Keratinocyte (primary cell): ENCODE data around the gene WNT10A. TPM values are rescaled to one million over a fixed set of nuclear protein-coding genes. Genes with fewer than 3 reads are reported as not detected.

Experiments used
- DNase-seq: peaks from one replicate; pipeline ENCODE4 v3.0.0-alpha.2; 2011; ENCODE audit warnings: low read depth, missing footprints, low spot score
- FAIRE-seq: peaks from 2 replicates; lab custom pipeline; 2011; peaks lifted over from hg19 to GRCh38; lab: Jason Lieb, UNC
- H2AFZ ChIP-seq: 2 replicates; pipeline ENCODE4 v1.6.0; 2012; ENCODE audit warnings: low read length, control low read depth, inconsistent platforms; ENCODE audit not compliant: control insufficient read depth
- H3K27ac ChIP-seq: 2 replicates; pipeline ENCODE4 v1.5.1; 2011; ENCODE audit warnings: low read length; ENCODE audit not compliant: control insufficient read depth, insufficient read depth
- H3K27me3 ChIP-seq: 3 replicates; pipeline ENCODE4 v1.6.0; 2011; ENCODE audit warnings: low read length; ENCODE audit not compliant: control insufficient read depth, insufficient read depth; ENCODE audit errors: extremely low read depth
- H3K36me3 ChIP-seq, 2 experiments: 2 replicates in 1 of 2; 3 replicates in 1 of 2; pipeline ENCODE4 v1.5.1; 2011; ENCODE audit warnings: low read length in 2 of 2, mild to moderate bottlenecking in 1 of 2; ENCODE audit not compliant: control insufficient read depth in 2 of 2, insufficient read depth in 2 of 2; ENCODE audit errors: extremely low read depth in 1 of 2
- H3K4me1 ChIP-seq: 3 replicates; pipeline ENCODE4 v1.5.1; 2011; ENCODE audit warnings: low read length; ENCODE audit not compliant: control insufficient read depth, insufficient read depth; ENCODE audit errors: extremely low read depth
- H3K4me2 ChIP-seq: 3 replicates; pipeline ENCODE4 v1.6.0; 2011; ENCODE audit warnings: low read depth, low read length; ENCODE audit not compliant: control insufficient read depth, insufficient read depth; ENCODE audit errors: extremely low read depth
- H3K4me3 ChIP-seq, 3 experiments: fragments of 200-600 bp in 1 of 3; sonication (generic) in 1 of 3; 2 replicates in 2 of 3; 3 replicates in 1 of 3; pipeline ENCODE4 v1.5.1; 2011 to 2016; ENCODE audit warnings: low read length in 3 of 3, mild to moderate bottlenecking in 3 of 3, control low read depth in 2 of 3, inconsistent platforms in 1 of 3, low read depth in 1 of 3, mixed read lengths in 1 of 3, mixed run types in 1 of 3, moderate library complexity in 1 of 3; ENCODE audit not compliant: control insufficient read depth in 2 of 3, insufficient read depth in 2 of 3; ENCODE audit errors: extremely low read depth in 1 of 3
- H3K79me2 ChIP-seq: 2 replicates; pipeline ENCODE4 v1.6.0; 2012; ENCODE audit warnings: low read length; ENCODE audit not compliant: control insufficient read depth, insufficient read depth
- H3K9ac ChIP-seq: 3 replicates; pipeline ENCODE4 v1.6.0; 2011; ENCODE audit warnings: low read length; ENCODE audit not compliant: control insufficient read depth, insufficient read depth; ENCODE audit errors: extremely low read depth
- H3K9me1 ChIP-seq: 3 replicates; pipeline ENCODE4 v1.6.0; 2011; ENCODE audit warnings: low read length; ENCODE audit not compliant: control insufficient read depth, insufficient read depth; ENCODE audit errors: extremely low read depth
- H3K9me3 ChIP-seq: 2 replicates; pipeline ENCODE4 v1.5.1; 2012; ENCODE audit warnings: low read depth, low read length; ENCODE audit not compliant: control insufficient read depth
- H4K20me1 ChIP-seq: 3 replicates; pipeline ENCODE4 v1.6.0; 2011; ENCODE audit warnings: low read length; ENCODE audit not compliant: control insufficient read depth, insufficient read depth; ENCODE audit errors: extremely low read depth
- EZH2 ChIP-seq: IDR thresholded peaks from one replicate; pipeline ENCODE4 v1.6.1; 2012; ENCODE audit warnings: inconsistent platforms, mild to moderate bottlenecking, low read length, moderate library complexity
- dilution Hi-C: fragments of 300-500 bp; cut with MboI; formaldehyde crosslinking; loops from one replicate; pipeline ENCODE4 v1.7.0; 2020; ENCODE audit warnings: low sequenced_read_pairs; ENCODE audit not compliant: extremely low pct_ligation_motif_present
- polyA plus RNA-seq, 5 experiments: library from polyadenylated mRNA; depleted of rRNA in 3 of 5; stranded (reverse) in 3 of 5; stranded (forward) in 1 of 5; unstranded in 1 of 5; fragments of >200 nt; gene quantifications; 1 replicate in 1 of 5; 2 replicates in 3 of 5; 3 replicates in 1 of 5; pipeline versions ENCODE4 v1.2.1 to v1.2.3, GENCODE V29; 2011 to 2012; ENCODE audit warnings: missing spikeins in 2 of 5, low read depth in 1 of 5, low replicate concordance in 1 of 5
- TF ChIP-seq, protein P1 (sequence below), 3 experiments: IDR thresholded peaks in 1 of 3; conservative IDR thresholded peaks in 1 of 3; optimal IDR thresholded peaks in 1 of 3; 2 replicates in 2 of 3; 3 replicates in 1 of 3; pipeline versions ENCODE3 to v1.5.1; 2011; ENCODE audit warnings: low read length in 3 of 3, mild to moderate bottlenecking in 3 of 3, moderate library complexity in 2 of 3, control low read depth in 1 of 3, inconsistent platforms in 1 of 3; ENCODE audit not compliant: insufficient read depth in 2 of 3; ENCODE audit errors: extremely low read depth in 1 of 3

The WNT10A gene
- polyA plus RNA-seq, 1 donor (not counting 4 experiments of a cell fraction or from before 2014, with no cell fraction given): 2.1 TPM

DNA sequence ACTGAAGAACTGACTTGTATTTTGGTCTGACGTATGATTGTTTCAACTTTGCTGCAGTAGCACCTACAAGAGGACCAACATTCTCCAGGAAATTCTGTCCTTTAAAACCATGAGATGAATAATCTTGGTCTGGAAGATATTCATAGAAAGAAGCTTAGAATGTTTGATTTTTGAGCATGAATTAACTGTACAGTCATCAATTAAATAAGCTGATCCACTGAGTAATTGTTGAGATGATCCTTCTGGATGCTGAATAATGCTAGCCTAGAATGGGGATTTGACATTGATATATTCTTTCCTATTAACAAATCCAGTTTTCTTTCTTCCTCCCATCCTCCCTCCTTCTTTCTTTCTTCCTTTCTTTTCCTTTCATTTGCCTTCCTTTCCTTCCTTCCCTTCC is 39.9 kb downstream of the WNT10A start:
- H3K9ac ChIP-seq: no peak overlapping the region
- H2AFZ ChIP-seq: no peak overlapping the region
- H3K9me1 ChIP-seq: no peaks in the 10 kb centered on the region
- dilution Hi-C loops: loop anchor here (5.0 kb wide), 1 partner anchor 37 kb away; the partner anchor contains the start of gene CDK5R2
- no peak overlapping the region for H3K27ac ChIP-seq
- FAIRE-seq (no peak), DNase-seq (no peak)
- no peaks in the 10 kb centered on the region for H4K20me1 ChIP-seq
- H3K4me1 ChIP-seq: no peaks in the 10 kb centered on the region
- no peaks in the 10 kb centered on the region for H3K36me3 ChIP-seq
- no peaks in the 10 kb centered on the region for H3K79me2 ChIP-seq
- H3K9me3 ChIP-seq: no peaks in the 10 kb centered on the region
- no peak overlapping the region for H3K4me2 ChIP-seq
- H3K27me3 ChIP-seq: no peaks in the 10 kb centered on the region
- TF ChIP-seq, protein P1, sequence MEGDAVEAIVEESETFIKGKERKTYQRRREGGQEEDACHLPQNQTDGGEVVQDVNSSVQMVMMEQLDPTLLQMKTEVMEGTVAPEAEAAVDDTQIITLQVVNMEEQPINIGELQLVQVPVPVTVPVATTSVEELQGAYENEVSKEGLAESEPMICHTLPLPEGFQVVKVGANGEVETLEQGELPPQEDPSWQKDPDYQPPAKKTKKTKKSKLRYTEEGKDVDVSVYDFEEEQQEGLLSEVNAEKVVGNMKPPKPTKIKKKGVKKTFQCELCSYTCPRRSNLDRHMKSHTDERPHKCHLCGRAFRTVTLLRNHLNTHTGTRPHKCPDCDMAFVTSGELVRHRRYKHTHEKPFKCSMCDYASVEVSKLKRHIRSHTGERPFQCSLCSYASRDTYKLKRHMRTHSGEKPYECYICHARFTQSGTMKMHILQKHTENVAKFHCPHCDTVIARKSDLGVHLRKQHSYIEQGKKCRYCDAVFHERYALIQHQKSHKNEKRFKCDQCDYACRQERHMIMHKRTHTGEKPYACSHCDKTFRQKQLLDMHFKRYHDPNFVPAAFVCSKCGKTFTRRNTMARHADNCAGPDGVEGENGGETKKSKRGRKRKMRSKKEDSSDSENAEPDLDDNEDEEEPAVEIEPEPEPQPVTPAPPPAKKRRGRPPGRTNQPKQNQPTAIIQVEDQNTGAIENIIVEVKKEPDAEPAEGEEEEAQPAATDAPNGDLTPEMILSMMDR (optimal IDR thresholded peaks at IDR 0.05 in 1 of 3, IDR thresholded peaks at IDR 0.05 in 1 of 3, conservative IDR thresholded peaks at IDR 0.05 in 1 of 3; ENCODE audit: extremely low read depth in 1 of 3, insufficient read depth in 2 of 3, low read length in 3 of 3): no peak
- TF ChIP-seq EZH2: no peak
- H3K4me3 ChIP-seq: no peak overlapping the region

- H3K9me3 ChIP-seq: no peaks in the 10 kb centered on the region
- H3K4me2 ChIP-seq: no peak overlapping the region
- FAIRE-seq (no peak), DNase-seq (no peak)
- H3K4me1 ChIP-seq: no peaks in the 10 kb centered on the region
- no peaks in the 10 kb centered on the region for H4K20me1 ChIP-seq
- dilution Hi-C loops: loop anchor here (5.0 kb wide), 1 partner anchor 33 kb away; the partner anchor contains the start of gene CDK5R2
- H3K36me3 ChIP-seq: no peaks in the 10 kb centered on the region
- no peaks in the 10 kb centered on the region for H3K79me2 ChIP-seq
- H3K27ac ChIP-seq: no peak overlapping the region
- no peak overlapping the region for H3K4me3 ChIP-seq
- no peak overlapping the region for H2AFZ ChIP-seq
- TF ChIP-seq, protein P1 (optimal IDR thresholded peaks at IDR 0.05 in 1 of 3, IDR thresholded peaks at IDR 0.05 in 1 of 3, conservative IDR thresholded peaks at IDR 0.05 in 1 of 3; ENCODE audit: extremely low read depth in 1 of 3, insufficient read depth in 2 of 3, low read length in 3 of 3): no peak
- TF ChIP-seq EZH2: no peak
- no peak overlapping the region for H3K9ac ChIP-seq
- H3K9me1 ChIP-seq: no peaks in the 10 kb centered on the region
- peaks cover 17% of the 10 kb centered on the region for H3K27me3 ChIP-seq
These were observed 44.1 kb downstream of the WNT10A start for GRCh38 chr2:218924757-218925156.
